Activated naive CD8-positive, alpha-beta T cell treated with anti-CD3 and anti-CD28 coated beads, Interleukin-2, amount 50 U/mL, for 16 hours (primary cell): Measurements from ENCODE around the gene C1QTNF4.
A peak's percentile ranks its signal among the peaks of the same experiment; 100 is the strongest.
"Not testable (repeated sequence)": the region's sequence is repeated elsewhere in the genome, so short reads cannot be mapped to it uniquely, and the experiment has no call there.

Source experiments
- DNase-seq: peaks from one replicate; pipeline ENCODE4 v3.0.0-alpha.2; 2020; ENCODE audit warnings: low read depth, low spot score

The C1QTNF4 gene

GRCh38 chr11:47566149-47566698, 28.0 kb downstream of the C1QTNF4 start:
- no peak for DNase-seq

- peak; percentile 16 for DNase-seq
These were observed 28.7 kb downstream of the C1QTNF4 start, which contains the start of gene PTPMT1 for GRCh38 chr11:47565340-47566148. PTPMT1 (plus strand) TSS chr11:47565599; CDS start chr11:47565623, 24 bp downstream.

- DNase-seq, result no peak
These were observed 29.3 kb downstream of the C1QTNF4 start for GRCh38 chr11:47564933-47565339.

DNA sequence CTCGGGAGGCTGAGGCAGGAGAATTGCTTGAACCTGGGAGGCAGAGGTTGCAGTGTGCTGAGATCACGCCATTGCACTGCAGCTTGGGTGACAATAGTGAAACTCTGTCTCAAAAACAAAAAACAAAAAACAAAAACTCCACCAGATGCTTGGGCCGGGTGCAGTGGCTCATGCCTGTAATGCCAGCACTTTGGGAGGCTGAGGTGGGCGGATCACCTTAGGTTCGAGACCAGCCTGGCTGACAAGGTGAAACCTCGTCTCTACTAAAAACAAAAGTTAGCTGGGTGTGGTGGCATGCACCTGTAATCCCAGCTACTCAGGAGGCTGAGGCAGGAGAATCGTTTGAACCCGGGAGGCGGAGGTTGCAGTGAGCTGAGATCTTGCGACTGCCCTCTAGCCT, 29.8 kb downstream of the C1QTNF4 start:
- DNase-seq, result not testable (repeated sequence)

- not testable (repeated sequence) for DNase-seq
These were observed 31.8 kb downstream of the C1QTNF4 start for GRCh38 chr11:47562393-47562792.

DNA sequence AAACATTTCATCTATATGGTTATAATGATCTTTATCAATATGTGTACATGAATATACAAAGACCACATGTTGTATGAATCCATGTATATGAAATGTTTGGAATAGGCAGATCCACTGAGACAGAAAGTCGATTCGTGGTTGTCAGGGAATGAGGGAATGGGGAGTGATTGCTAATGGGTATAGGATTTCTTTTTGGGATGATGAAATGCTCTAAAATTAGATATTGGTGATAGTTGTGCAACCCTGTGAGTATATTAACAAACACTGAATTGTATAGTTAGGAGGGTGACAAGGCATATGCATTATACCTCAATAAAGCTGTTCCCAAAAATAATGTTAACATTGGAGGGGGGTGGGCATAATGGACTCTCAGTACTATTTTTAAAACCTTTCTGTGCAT, 33.8 kb downstream of the C1QTNF4 start:
- DNase-seq, result no peak

GRCh38 chr11:47558695-47559094, 35.5 kb downstream of the C1QTNF4 start:
- no peak for DNase-seq

DNA sequence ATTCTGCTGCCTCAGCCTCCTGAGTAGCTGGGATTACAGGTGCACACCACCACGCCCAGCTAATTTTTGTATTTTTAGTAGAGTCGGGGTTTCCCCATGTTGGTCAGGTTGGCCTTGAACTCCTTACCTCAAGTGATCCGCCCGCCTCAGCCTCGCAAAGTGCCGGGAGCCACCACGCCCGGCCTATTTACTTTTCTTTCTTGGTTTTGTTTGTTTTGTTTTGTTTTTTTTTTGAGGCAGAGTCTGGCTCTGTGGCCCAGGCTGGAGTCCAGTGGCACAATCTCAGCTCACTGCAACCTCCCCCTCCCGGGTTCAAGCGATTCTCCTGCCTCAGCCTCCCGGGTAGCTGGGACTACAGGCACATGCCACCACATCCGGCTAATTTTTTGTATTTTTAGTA, 37.2 kb downstream of the C1QTNF4 start:
- not testable (repeated sequence) for DNase-seq

DNA sequence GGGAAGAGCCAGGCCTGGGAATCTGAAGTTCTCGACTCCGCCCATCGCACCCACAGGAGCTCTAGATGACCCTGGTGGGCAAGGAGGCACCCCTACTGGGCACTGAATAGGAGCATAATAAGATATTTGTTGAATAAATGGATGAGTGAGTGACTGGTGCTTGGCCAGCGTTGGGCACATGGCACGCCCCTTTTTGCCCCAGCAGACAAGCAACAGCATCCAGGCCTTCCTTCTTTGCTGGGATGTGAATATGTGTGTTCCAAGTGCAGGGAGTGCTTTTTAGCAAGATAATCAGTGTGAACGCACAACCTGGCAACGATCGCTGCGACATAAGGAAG, 40.8 kb downstream of the C1QTNF4 start:
- no peak for DNase-seq

DNA sequence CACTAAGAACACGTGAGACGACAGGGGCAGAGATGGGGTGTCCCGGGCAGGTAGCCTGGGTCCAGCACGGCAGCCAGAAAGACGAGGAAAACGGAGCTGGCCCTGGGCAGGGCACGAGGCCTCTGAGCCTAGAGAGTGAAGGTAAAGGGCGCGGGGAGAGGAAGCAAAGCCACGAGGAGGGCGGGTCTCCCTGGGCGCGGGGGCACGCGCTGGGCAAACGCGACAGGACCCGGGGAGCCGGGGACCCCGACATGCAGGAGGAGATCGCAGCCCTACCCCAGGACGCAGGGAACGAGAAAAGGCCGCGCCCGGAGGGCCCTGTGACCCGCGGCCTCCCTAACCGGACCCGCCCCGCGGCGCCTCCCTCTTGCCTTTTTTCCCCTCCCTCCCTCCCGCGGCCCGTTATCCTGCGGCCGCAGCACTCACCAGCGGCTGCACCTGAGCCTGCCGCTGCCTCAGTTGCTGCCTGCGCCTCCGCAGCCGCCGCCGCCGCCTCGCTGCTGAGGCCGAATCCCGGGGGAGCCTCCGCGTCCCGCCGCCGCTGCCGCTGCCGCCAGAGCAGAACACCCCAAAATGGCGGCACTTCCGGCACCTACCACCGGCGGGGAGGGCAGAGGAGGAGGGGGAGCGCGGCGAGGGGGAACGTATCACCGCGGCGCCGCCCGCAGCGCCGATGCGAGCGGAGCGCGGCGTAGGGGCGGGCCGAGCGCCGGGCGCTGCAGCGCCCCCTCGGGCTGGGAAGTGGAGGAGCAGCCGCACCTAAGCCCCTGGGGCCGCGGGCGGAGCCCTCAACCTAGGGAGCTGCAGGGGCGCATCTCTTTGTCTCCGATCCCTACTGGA, 41.4 kb downstream of the C1QTNF4 start, which contains the start of gene CELF1:
Gene CELF1, minus strand, starts transcription at position 567 of the 840 bp plus-strand sequence. CDS start 53,609 bp downstream, outside the sequence.
- peak; percentile 87 for DNase-seq

- no peak for DNase-seq
These were observed 42.1 kb downstream of the C1QTNF4 start for GRCh38 chr11:47552056-47552565.

DNA sequence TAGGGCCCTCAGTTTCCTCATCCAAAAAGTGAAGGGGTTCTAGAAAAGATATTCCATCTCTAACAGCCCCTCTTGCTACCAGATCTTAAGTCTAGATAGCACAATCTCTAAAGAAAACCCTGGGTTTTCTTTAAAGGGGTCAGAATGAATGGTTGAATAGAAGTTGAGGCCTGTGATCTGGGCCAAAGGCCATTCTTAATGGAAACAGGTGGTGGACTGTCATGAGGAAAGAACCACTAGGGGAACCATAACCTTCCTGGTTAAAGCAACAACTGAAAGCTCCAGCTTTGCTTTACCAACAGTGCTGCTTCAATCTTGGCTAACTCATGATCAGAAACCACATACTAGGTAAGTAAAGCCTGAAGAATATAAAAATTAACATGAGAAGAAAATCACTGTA, 43.1 kb downstream of the C1QTNF4 start:
- DNase-seq, result no peak

DNA sequence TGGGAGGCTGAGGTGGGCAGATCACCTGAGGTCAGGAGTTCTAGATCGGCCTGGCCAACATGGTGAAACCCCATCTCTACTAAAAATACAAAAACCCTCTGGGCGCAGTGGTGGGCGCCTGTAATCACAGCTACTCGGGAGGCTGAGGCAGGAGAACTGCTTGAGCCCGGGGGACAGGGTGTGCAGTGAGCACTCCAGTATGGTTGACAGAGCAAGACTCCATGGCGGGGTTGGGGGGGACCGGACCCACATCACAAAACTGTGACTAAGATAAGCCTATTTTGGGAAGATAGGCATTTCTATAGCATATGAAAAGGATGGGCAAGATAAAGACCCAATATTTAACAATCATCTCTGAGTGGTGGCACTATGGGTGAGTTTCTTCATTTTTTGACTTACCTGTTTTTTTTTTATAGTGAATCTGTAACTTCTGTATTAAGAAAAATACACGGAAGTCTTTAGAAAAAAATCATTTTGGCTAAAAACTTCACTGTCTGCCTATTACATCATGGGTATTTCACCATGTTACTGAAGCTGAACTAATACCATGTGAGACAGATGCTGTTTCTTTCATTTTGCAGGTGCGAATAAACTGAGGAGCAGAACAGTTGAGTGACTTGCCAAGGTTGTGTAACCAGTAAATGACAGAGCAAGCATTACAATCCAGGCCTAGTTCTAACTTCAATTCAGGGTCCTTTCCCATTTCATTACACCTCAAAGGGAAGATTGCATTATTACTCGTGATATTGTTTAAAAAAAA, 43.7 kb downstream of the C1QTNF4 start:
- DNase-seq, result no peak

GRCh38 chr11:47546274-47546673, 47.9 kb downstream of the C1QTNF4 start:
- not testable (repeated sequence) for DNase-seq

GRCh38 chr11:47545298-47545697, 48.9 kb downstream of the C1QTNF4 start:
- no peak for DNase-seq

DNA sequence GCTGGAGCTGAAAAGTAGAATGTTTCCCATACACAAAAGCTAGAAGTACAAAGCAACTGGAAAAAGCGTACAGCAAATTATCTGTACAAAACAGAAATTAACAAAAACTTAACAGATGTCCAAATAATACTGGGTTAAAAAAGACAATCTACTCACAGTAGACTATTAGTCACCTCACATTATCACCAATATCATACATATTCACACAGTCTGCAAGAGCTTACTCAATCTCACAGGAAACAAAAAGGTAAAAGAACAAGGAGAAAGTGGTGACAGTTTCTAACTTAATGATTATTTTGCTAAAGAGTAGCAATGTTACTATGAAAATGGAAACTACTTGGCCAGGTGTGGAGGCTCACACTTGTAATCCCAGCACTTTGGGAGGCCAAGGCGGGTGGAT, 53.1 kb downstream of the C1QTNF4 start:
- no peak for DNase-seq

DNA sequence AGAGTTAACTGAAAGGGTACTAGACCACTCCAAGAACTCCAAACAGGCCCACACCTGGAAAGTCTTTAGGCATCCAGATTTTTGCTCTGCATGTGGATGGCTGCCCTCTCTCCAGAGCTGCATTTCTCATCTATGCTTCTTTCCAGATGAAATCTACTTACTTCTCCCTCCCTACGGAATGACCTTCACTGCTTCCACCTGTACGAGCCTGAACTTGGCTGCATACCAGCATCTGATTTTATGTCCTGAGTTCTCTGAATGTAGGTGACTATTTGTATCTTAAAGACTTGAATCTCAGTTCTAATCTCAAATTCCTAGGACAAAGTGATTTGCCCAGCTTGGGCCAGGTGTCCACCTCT, 54.6 kb downstream of the C1QTNF4 start:
- DNase-seq, result no peak
